GM11168 (cell line): Measurements from ENCODE around the gene RBM38.

Source experiments
- in situ Hi-C: fragments of 300-500 bp; cut with MboI; formaldehyde crosslinking; loops from one replicate; pipeline ENCODE4 v1.12.0; 2022; ENCODE audit warnings: low sequenced_read_pairs; ENCODE audit not compliant: unreplicated experiment

RBM38 gene

DNA sequence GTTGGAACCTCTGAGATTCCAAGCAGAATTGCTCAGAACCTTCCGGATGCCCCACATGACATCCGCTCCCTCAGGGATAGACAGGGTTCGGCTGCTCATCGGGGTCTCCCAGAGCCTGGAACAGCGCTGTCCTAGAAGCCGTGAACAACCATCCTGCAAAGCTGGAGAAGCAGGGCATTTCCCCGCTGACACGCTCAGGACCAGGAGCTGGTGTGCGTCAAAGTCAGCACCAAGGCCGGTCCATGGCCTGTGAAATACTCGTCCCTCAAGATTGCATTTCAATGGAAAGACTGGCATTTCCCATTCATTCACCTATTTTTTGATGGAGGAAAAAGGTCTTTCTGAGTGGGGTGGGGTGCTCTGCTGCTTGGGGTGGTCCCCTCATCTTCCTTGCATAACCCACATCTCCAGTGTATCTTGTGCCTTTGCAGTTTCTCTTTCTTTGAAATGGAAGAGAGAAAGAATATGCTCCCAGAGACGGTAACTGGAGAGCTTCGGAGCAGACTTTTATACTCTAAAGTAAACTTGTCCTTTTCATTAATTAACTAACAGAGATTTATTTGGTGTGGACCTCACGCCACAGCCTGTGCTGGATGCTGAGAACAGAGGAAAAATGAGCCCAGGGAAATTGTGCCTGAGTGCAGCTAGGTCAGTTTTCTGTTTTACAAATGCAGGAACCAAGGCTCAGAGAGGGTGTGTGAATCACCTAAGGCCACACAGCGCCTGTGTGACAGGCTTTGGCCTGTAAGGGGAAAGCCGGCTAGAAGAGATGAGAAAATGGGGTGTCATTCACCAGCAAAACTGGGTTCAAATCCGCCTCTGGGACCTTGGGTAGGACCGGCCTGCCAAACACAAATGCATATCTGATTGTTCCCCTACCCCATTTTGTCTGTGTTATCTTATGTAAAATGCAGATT is 52.4 kb downstream of the RBM38 start:
- in situ Hi-C loops = no loop called here

DNA sequence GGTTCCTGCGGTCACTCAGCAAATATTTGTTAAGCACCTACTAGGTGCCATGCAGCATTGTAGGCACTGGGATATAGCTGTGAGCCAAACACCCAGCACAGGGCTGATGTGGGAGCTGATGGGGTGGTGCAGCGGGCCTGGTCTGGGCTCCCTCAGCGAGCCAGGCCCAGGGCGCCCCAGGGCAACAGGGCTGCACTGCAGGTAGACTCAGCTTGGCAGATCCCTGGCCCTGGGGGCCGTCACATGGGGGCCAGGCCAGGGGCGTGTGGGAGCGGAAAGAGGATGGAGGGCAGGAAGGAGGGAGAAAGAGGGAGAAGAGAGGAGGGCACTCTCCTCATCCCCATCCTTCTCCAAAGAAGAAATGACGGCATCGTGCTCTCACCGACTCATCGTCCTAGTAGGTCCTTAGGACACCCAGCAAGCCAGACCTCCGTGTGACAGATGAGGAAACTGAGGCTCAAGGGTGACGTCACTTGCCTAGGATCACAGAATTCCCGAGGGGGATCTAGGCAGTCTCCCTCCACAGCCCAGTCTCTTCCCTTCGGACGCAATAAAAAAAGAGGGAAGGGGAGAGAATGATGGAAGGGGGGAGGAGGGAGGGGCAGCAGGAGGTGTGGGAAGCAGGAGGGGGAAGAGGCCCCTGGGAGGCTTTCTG is 53.3 kb downstream of the RBM38 start:
- in situ Hi-C loops = no loop called here

DNA sequence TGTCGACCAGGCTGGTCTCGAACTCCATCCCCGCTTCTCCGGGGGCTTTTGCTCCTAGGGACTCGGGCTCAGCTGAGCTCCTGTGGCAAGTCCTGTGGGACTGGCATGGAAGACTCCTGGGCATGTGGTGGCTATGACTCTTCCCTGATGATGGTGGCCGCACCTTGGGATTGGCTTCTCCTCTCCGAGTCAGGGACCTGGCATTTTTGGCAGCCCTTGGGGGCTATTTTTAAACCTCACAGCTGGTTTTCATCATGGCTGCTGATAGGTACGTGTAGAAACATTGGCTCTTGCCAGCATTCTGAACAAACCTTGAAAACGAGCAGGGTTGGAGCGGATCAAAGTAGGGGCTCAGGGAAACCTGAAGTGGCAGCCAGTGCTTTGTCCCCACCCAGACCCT is 54.1 kb downstream of the RBM38 start:
- in situ Hi-C loops = no loop called here

DNA sequence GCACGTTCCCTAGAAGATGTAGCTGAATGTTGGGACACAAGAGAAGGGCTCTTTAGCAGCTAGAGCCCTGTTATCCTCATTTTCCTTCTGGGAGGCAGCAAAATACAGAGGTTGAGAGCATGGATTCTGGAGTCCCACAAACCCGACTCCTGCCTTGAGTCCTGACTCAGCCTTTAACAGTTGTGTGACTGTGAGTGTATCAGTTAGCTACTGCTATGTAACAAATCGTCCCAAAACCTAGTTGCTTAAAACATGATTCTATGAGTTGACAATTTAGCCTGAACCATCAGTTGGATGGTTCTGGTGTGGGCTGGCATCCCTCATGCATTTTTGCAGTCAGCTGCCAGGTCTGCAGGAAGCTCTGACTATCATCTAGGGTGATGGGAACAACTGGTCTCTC is 54.6 kb downstream of the RBM38 start:
- in situ Hi-C loops = no loop called here

DNA sequence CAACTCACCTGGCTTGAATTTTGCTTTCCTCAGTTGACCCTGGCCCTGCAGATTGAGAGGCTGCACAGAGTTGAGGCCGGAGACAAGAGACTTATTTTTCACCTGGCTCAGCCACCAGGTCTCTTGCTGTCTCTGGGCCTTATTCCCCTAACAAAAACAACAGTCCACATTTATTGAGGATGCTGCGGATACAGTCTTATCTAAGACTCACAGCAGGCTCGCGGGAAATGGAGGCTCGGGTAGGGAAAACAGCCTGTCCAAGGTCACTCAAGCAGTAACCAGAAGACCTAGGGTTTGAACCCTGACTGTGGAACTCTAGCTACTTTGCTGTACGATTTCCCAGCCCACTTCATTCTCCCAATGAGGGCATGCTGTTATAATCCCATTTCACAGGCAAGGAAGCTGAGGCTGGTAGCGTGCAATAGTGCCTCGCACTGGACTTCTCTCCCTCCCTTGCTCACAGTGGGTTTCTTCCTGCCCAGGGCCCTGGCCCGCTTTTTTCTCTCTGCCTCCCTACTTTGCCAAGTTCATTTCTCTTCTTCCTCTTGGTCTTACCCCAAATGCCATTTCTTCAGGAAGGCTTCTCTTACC is 57.7 kb downstream of the RBM38 start:
- in situ Hi-C loops = no loop called here

DNA sequence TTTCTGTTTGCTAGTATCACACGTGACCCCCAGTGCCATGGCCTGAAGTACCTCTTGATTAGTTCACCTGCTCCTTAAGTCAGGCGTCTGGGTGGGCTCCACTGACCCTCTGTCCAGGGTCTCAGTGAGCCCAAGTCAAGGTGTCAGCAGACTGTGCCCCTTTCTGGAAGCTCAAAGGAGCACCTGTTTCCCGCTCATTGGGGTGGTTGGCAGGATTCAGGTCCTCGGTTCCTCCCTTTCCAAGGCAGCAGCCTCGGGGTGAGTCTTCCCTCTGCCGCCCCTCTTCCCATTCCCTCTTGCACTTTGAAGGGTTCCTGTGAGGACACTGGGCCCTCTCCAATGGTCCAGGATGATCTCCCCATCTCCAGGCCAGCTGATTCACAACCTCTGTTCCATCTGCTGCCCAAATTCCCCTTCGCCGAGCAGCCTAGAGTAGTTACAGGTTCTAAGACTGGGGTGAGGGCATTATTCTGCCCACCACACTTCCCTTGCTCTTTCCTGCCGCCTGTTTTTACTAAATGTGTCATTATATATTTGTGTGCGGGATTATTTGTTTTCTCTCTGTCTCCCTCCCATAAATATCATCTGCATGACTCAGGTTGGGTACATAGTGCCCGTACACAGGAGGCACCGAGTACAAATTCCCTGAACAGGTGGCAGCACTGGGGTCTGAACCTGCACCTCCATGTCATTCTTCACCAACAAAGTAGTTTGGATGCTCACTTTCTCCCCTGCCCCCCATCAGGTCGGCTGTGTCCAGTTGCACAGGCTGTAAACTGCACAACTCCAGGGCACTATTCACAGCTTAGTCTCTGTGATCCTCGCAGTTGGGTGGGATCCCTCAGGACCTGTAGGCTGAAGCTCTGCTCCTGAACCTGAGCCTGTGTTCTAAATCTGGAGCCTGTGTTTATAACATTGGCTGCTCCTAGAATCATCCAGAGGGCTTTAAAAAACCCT is 58.5 kb downstream of the RBM38 start:
- in situ Hi-C loops = no loop called here

DNA sequence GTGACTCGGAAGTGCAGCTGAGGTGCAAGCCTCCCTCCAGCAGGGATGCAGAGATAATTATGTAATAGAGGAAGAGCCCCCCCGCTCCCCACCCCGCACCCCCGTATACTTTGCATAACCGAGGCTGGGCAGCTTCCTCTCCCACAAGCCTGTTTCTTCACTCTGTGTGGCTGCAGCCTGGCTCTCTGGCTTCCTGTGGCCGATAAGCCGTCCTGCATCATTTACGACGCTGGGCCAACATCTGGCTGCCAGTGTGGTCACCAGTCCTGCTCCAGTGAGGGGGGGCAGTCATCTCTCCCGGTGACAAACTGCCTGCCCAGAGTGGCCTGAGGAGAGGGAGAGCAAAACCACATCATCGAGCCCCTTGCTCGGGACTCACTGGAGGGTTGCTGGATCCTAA is 59.2 kb downstream of the RBM38 start:
- in situ Hi-C loops = no loop called here

DNA sequence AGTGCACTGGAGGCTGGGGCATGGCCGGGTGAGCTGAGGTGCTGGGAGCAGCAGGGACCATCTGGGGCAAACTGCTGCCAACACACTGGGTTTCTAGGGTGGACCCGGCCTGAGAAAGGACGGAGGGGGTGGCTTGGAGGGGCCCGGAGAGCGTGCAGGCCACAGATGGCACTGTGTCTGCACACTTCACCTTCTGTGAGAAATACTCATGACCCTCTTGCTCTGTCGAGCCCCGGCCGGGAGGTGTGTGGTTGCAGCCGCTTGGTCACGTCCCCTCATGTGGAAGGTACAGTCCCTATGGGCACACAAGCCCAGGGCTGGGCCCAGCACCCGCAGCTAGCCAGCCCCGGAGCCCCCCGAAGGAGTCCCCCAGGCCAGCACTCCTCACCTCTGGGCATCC is 59.7 kb downstream of the RBM38 start:
- in situ Hi-C loops = no loop called here

DNA sequence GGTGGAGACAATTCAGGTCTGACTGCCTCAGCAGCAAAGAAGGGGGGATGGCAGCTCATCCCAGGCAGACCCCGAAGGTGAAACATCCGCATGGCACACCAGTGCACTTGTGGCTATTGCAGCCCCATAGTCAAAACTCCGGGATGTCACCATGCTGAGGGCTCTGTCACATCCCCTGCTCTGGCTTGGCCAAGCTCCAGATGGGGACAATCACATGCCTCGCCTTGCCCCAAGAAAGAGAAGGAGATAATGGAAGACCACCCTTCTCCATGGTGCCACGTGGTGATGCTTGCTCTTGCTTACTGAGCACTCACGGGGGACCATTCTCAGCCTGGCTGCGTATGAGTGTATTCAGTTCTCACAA is 60.2 kb downstream of the RBM38 start:
- in situ Hi-C loops = no loop called here

DNA sequence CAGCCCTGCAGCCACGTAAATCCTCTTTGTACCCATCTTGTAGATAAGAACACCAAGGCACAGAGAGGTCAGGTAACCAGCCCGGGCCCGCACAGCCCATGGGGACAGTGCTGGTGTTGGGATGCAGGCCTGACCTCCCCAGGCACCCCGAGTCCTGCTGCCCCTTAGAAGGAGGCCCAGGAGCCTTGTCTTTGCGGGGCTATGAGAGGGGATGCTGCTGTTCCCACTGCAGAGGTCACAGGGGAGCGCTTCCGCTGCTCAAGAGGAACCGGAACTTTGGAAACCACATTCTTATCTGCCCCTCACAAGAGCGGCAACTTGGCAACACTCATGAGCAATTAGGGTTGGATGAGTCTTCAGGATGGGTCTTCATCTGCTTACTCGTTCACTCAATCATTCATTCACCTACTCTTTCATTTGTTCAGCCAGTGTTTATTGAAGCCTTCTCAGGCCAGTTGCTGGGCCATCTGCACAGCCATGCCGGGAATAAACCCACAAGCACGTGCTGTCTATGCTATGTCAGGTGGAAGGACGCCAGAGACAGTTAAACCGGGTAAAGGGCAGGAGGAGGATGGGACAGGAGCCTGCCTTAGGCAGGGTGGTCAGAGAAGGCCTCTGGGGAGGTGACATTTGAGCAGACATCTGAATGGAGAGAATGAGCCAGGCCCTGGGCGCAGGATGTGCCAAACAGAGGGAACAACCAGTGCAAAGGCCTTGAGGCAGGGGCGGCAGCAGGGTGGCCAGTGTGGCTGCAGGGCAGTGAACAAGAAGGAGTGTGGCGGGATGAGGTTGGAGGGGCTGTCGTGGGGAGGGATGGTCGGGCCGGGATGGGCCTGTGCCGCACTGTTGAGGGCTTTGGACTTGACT is 60.8 kb downstream of the RBM38 start:
- in situ Hi-C loops = no loop called here

DNA sequence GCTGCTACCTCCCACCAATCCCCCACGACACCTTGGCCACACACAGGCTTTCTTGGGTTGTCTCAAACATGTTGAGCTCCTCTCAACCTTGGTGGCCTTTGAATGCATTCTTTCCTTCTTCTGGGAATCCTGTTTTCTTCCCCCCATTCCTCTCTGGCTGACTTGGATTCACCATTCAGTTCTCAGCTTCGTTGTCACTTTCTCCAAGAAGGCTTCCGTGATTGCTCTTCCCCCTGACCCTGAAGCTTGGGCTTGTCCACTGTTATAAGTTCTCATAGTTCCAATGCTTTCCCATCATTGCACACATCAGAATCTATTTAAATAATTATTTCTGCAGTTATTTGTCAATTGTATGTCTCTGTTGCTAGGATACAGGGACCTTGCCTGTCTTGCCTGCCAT is 64.2 kb downstream of the RBM38 start:
- in situ Hi-C loops = no loop called here

DNA sequence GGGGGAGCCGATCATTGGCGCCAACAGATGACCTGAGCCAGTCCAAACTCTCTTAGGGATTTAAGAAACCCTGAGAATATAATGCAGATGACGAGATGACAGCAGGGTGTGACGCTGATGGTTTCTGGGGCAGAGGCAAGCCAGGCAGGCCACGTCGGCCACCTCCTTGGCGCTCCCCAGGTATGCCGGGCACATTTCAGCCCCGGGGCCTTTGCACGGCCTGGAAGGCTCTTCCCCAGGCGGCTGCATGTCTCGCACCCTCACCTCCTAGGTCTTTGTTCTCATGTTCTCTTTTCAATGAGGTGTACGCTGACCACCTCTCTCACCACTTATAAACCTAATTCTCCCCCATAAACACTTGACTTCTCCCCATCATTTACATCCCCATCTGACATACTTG is 64.9 kb downstream of the RBM38 start:
- in situ Hi-C loops = no loop called here

DNA sequence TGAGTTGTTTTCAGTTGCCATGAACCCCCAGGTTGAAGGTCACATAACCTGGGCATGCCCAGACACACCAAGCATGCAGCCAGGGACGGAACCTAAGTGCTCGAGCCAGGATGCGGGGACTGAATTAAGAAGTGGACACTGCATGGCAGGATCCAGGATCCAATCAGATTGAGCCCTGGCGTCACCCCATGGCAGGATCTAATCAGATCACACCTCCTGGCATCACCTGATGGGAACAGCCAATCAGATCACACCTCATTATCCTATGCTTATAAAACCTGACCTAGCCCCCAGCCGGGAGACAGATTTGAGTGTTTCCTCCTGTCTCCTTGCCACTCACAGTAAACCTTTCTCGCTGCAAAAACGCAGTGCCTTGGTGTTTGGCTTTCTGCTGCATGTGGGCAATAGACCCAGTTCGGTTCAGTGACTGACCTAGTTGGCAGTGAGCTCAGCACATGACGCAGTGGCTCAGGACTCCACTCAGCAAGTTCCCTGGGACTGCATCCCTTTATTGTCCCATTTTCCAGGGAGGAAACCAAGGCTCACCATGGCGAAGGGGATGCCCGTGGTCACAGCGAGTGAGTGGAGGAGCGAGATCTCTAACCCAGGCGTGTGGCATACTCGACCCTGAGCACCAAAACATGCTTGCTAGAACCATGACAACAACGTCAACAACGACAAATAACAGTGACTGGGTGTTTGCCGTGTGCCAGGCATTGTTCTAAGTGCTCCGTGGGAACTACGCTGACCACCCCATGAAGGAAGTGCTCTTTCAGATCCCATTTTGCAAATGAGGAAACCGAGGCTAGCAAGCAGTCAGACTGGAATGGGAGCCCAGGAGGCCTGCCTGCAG is 66.3 kb downstream of the RBM38 start:
- in situ Hi-C loops = no loop called here

DNA sequence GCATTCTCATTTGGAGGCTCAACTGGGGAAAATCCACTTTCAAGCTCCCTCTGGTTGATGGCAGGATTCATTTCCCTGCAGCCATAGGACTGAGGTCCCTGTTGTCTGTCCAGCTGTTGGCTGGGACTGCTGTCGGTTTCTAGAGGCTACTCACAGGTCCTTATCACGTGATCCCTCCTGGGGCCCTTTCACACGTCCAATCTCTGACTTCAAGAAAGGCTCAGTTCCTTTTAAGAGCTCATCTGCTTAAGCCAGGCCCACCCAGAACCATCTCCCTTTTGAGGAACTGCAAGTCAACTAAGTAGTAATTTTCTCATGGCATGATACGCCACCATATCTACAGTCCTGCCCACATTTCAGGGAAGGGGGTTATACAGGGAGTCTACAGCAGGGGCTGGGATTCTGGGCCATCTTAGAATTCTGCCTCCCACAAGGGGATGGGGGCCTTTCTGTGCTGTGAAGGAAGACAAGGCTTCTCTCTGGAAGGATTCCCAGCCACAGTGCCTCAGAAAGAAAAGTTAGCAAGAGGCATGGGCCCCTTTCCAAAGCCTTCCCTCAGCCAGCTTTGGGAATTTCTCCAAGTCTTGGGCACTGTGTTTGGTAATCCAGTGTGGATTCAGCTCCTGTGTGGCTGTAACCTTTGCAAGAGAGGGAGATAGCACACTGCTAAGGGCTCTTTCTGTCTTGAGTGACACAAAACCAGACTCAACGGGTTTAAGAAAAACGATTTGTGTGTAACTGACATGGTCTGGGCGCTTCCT is 67.4 kb downstream of the RBM38 start:
- in situ Hi-C loops = no loop called here
